ENCODE data around the gene HRH2.

DNA sequence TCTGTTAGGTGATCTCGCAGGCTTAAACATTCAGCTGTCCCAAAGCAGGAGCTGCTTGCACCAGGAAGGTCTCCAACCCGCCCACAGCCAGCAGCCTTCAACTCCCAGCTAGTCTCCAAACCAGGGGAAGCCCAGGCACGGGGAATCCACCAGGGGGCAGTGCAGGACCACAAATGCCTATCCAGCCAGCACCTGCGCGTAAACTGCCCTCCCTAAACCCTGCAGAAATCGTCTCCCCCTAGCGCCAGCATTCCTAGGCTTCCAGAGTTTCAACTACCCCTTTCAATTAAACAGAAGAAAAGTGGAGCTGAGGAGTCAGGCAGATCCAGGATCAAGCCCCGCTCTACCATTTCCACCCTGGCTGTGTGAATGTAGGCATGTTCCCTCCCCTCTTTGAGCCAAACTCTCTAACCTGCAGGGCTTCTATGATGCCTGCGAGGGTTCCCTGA lies 72.0 kb downstream of the HRH2 start:
- TF ChIP-seq POLR2A (IDR thresholded peaks at IDR 0.05), result no peak
- TF ChIP-seq EP300 (IDR thresholded peaks at IDR 0.05), result no peak
- TF ChIP-seq, protein P1, sequence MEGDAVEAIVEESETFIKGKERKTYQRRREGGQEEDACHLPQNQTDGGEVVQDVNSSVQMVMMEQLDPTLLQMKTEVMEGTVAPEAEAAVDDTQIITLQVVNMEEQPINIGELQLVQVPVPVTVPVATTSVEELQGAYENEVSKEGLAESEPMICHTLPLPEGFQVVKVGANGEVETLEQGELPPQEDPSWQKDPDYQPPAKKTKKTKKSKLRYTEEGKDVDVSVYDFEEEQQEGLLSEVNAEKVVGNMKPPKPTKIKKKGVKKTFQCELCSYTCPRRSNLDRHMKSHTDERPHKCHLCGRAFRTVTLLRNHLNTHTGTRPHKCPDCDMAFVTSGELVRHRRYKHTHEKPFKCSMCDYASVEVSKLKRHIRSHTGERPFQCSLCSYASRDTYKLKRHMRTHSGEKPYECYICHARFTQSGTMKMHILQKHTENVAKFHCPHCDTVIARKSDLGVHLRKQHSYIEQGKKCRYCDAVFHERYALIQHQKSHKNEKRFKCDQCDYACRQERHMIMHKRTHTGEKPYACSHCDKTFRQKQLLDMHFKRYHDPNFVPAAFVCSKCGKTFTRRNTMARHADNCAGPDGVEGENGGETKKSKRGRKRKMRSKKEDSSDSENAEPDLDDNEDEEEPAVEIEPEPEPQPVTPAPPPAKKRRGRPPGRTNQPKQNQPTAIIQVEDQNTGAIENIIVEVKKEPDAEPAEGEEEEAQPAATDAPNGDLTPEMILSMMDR (IDR thresholded peaks at IDR 0.05), result peak; percentile 85 to 96 (median 94)
